Gastroesophageal sphincter (tissue), 3 donors: ENCODE results near the gene SSH2.

Source experiments
- EP300 ChIP-seq: sonication (generic); formaldehyde crosslinking; IDR thresholded peaks from one replicate; pipeline ENCODE4 v1.6.1; 2017; ENCODE audit warnings: antibody characterized with exemption, mild to moderate bottlenecking
- POLR2A ChIP-seq, 2 donors: fragments of 450-650 bp; IDR thresholded peaks; one replicate each; pipeline ENCODE4 v1.6.1; 2017; ENCODE audit warnings: antibody characterized with exemption in 2 of 2, mild to moderate bottlenecking in 2 of 2, moderate library complexity in 1 of 2
- TF ChIP-seq, protein P1 (sequence below), 4 experiments: fragments of 200-600 bp in 2 of 4; fragments of 450-650 bp in 2 of 4; sonication (generic) in 1 of 4; IDR thresholded peaks; one replicate each; pipeline ENCODE4 v1.5.1; 2017 to 2019; ENCODE audit warnings: antibody characterized with exemption in 4 of 4, mild to moderate bottlenecking in 2 of 4, moderate library complexity in 2 of 4

DNA sequence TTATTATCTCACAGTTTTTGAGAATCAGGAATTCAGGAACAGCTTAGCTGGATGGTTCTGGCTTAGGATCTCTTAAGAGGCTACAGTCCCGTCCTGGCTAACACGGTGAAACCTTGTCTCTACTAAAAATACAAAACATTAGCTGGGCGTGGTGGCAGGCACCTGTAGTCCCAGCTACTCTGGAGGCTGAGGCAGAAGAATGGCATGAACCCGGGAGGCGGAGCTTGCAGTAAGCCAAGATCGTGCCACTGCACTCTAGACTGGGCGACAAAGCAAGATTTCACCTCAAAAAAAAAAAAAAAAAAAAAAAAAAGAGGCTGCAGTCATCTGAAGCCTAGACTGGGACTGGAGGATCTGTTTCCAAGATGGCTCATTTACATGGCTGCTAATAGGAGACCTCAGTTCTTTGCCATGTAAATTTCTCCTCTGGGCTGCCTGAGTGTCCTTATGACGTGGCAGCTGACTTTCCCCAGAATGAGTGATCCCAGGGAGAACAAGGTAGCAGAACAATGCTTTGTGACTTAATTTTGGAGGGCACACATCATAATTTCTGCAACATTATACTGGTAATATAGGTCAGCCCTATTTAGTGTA lies 211.5 kb downstream of the SSH2 start:
- TF ChIP-seq, protein P1, sequence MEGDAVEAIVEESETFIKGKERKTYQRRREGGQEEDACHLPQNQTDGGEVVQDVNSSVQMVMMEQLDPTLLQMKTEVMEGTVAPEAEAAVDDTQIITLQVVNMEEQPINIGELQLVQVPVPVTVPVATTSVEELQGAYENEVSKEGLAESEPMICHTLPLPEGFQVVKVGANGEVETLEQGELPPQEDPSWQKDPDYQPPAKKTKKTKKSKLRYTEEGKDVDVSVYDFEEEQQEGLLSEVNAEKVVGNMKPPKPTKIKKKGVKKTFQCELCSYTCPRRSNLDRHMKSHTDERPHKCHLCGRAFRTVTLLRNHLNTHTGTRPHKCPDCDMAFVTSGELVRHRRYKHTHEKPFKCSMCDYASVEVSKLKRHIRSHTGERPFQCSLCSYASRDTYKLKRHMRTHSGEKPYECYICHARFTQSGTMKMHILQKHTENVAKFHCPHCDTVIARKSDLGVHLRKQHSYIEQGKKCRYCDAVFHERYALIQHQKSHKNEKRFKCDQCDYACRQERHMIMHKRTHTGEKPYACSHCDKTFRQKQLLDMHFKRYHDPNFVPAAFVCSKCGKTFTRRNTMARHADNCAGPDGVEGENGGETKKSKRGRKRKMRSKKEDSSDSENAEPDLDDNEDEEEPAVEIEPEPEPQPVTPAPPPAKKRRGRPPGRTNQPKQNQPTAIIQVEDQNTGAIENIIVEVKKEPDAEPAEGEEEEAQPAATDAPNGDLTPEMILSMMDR (IDR thresholded peaks at IDR 0.05): no peak
- TF ChIP-seq EP300 (no peak), POLR2A (IDR thresholded peaks at IDR 0.05) (no peak)
